Astrocyte of the cerebellum (primary cell): ENCODE results near the gene ZMYM4.

ENCODE experiments used
- DNase-seq: peaks from one replicate; pipeline ENCODE4 v3.0.0-alpha.2; 2011; ENCODE audit warnings: low read depth
- H3K4me3 ChIP-seq: 2 replicates; pipeline ENCODE4 v1.5.1; 2011; ENCODE audit warnings: mild to moderate bottlenecking, low read depth, low read length, moderate library complexity
- in situ Hi-C: cut with HindIII; loops from 2 replicates; pipeline ENCODE4 v1.10.0; 2017; ENCODE audit warnings: low sequenced_read_pairs
- TF ChIP-seq, protein P1 (sequence below): IDR thresholded peaks from 2 replicates; pipeline ENCODE4 v1.5.1; 2012; ENCODE audit warnings: low read length, low read depth, moderate library complexity, mild to moderate bottlenecking; ENCODE audit errors: missing control alignments

The ZMYM4 gene

GRCh38 chr1:35297886-35298285 is 29.4 kb downstream of the ZMYM4 start:
- in situ Hi-C loops, result no loop called here
- TF ChIP-seq, protein P1, sequence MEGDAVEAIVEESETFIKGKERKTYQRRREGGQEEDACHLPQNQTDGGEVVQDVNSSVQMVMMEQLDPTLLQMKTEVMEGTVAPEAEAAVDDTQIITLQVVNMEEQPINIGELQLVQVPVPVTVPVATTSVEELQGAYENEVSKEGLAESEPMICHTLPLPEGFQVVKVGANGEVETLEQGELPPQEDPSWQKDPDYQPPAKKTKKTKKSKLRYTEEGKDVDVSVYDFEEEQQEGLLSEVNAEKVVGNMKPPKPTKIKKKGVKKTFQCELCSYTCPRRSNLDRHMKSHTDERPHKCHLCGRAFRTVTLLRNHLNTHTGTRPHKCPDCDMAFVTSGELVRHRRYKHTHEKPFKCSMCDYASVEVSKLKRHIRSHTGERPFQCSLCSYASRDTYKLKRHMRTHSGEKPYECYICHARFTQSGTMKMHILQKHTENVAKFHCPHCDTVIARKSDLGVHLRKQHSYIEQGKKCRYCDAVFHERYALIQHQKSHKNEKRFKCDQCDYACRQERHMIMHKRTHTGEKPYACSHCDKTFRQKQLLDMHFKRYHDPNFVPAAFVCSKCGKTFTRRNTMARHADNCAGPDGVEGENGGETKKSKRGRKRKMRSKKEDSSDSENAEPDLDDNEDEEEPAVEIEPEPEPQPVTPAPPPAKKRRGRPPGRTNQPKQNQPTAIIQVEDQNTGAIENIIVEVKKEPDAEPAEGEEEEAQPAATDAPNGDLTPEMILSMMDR, result no peak
- H3K4me3 ChIP-seq, result no peak overlapping the region
- no peak for DNase-seq

- TF ChIP-seq, protein P1, result peak; percentile 56
- in situ Hi-C loops, result no loop called here
Observed at GRCh38 chr1:35298464-35298863, 30.0 kb downstream of the ZMYM4 start.

GRCh38 chr1:35300376-35300775 is 31.9 kb downstream of the ZMYM4 start:
- in situ Hi-C loops, result no loop called here
- no peak for DNase-seq
- TF ChIP-seq, protein P1, result no peak
- H3K4me3 ChIP-seq, result no peak overlapping the region

More at GRCh38 chr1:35298464-35298863, 30.0 kb downstream of the ZMYM4 start:
- DNase-seq, result peak; percentile 22
- no peak overlapping the region for H3K4me3 ChIP-seq

GRCh38 chr1:35301674-35302392 is 33.3 kb downstream of the ZMYM4 start:
- in situ Hi-C loops, result no loop called here
- no peak for DNase-seq
- TF ChIP-seq, protein P1, result no peak
- H3K4me3 ChIP-seq, result no peak overlapping the region

DNA sequence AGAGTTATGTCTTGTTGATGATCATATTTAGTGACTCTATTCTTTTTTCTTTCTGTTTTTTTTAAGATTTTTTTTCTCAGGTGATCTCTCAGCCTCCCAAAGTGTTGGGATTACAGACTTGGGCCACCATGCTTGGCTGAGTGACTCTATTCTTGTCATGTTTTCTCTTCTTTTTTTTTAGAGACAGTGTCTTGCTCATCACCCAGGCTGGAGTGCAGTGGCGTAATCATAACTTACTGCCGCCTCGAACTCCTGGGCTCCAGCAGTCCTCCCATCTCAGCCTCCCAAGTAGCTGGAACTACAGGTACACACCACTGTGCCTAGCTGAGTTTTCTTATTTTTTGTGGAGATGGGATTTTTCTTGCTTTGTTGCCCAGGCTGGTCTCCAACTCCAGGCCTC is 36.9 kb downstream of the ZMYM4 start:
- no peak for DNase-seq
- in situ Hi-C loops, result no loop called here
- TF ChIP-seq, protein P1, result no peak
- H3K4me3 ChIP-seq, result no peak overlapping the region

DNA sequence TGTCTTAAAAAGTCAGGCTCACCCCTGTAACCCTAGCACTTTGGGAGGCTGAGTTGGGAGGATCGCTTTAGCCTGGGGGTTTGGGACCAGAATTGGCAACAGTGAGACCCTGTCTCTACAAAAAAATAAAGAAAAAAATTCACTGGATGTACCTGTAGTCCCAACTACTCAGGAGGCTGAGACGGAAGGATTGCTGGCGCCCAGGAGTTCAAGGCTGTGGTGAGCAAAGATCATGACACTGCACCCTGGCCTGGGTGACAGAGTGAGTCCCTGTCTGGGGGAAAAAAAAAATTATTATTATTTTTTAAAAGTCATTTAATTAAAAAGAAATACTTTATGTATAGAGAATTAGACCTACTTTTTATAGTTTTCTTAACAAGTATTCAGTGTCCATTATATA is 47.1 kb downstream of the ZMYM4 start:
- in situ Hi-C loops, result no loop called here
- no peak overlapping the region for H3K4me3 ChIP-seq
- TF ChIP-seq, protein P1, result no peak
- no peak for DNase-seq
